Measurements from ENCODE around the gene STING1.
"Not testable (repeated sequence)": the region's sequence is repeated elsewhere in the genome, so short reads cannot be mapped to it uniquely, and the experiment has no call there.

The STING1 gene

DNA sequence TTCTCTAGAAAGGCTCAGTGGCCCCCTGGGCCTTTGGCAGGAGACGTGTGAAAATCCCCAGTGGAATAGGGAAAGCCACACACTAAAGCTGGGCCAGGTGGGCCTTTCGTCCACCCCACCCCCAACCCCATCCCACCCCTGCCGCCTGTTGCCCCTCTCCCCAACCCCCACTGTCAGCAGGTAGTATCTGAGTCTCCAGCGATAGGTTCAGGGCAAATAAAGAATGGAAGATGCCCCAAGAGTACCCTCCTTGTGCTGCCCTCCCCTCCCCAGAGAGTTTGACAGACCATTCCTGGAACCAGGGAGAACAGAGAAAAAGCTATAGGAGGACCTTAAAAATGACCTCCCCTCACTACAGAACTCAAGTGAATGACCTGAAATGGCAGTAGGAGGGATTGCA lies 41.9 kb upstream of the STING1 start:
- DNase-seq (ENCODE audit: low read depth), result no peak
- H3K4me3 ChIP-seq (replicated peaks; ENCODE audit: low read depth, low read length), result no peak overlapping the region
- TF ChIP-seq, protein P1, sequence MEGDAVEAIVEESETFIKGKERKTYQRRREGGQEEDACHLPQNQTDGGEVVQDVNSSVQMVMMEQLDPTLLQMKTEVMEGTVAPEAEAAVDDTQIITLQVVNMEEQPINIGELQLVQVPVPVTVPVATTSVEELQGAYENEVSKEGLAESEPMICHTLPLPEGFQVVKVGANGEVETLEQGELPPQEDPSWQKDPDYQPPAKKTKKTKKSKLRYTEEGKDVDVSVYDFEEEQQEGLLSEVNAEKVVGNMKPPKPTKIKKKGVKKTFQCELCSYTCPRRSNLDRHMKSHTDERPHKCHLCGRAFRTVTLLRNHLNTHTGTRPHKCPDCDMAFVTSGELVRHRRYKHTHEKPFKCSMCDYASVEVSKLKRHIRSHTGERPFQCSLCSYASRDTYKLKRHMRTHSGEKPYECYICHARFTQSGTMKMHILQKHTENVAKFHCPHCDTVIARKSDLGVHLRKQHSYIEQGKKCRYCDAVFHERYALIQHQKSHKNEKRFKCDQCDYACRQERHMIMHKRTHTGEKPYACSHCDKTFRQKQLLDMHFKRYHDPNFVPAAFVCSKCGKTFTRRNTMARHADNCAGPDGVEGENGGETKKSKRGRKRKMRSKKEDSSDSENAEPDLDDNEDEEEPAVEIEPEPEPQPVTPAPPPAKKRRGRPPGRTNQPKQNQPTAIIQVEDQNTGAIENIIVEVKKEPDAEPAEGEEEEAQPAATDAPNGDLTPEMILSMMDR (IDR thresholded peaks at IDR 0.05; ENCODE audit: low read length, missing control alignments), result no peak

DNA sequence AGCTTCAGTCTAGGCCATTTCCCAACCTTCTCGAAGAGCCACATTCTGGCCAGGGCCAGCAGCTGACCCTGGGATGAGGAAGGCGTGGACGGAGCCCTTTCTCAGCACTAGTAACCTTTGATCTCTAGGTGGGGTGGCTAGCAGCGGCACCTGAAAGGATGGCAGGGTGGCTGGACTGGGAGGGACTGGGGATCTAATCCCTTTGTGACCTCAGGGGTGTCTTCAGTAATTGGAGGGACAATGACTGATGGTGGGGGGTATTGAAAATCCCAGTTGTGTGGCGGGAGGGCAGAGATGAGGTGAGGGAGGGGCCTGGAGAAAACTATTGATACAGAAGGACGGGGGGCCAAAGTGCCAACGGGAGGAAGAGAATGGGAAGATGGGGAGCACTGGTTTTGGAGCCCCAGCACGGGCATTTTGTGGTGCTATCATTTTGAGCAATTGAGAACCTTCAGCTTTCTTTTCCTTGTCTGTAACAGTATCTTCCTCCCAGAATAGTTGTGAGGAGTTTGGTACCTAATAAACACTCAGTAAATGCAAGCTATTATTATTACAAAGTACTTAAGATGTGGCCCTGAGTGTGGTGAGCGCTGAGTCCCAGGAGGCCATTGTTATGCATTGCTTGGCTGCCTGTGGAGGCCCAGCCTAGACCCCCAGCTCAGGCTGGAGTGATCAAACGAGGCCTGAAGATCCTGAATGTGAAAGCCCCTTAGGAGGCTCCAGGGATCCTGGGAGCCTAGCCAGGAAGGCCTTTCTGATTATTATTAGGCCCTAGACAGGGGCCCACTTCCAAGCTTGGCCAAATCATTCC lies 41.3 kb upstream of the STING1 start:
- no peak for DNase-seq (ENCODE audit: low read depth)

DNA sequence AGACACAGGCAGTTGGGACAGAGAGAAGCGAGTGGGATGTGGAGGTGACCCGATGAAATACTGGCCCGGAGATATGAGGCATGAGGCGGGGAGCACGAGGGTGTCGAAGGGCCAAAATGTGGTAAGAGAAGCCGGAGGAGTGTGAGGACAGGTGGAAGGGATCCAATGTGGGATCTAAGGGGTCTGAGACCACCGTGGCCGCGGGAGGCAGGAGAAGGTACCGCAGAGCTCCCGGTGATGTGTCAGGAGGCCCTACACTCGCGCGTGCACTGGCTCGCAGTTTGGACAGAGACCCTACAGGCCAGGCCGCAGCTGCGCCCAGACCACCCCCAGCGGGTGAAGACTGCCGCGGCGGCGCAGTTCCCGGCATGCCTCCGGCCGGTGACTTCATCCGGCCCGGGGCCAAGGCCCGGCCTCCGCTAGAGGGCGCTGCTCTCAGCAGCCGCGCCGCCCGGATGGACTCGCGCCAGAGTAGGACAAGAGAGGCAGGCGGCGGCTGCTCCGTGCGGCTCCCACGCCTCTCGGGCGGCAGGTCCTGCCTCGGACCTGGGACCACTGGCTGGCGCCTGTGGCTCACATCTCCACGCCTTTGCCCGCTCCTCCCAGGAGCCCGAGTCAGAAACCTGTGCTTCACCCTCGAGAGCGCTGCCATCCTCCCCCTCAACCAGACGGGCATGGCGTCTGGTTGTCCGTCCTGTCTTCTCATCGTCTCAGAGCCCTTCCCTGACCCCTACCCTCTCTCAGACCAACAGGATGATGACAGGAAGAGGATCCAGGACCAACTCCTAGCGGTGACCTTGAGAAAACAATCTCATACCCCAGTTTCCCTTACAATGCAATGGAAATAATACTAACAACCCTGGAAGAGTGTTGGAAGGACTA lies 35.4 kb upstream of the STING1 start:
- DNase-seq (ENCODE audit: low read depth), result peak; percentile 86
- H3K4me3 ChIP-seq (replicated peaks; ENCODE audit: low read depth, low read length), result peak overlapping the region; percentile 53
- TF ChIP-seq, protein P1 (IDR thresholded peaks at IDR 0.05; ENCODE audit: low read length, missing control alignments), result peak; percentile 61

More for the DNA sequence above, 41.3 kb upstream of the STING1 start:
- no peak overlapping the region for H3K4me3 ChIP-seq (replicated peaks; ENCODE audit: low read depth, low read length)
- TF ChIP-seq, protein P1 (IDR thresholded peaks at IDR 0.05; ENCODE audit: low read length, missing control alignments), result no peak

DNA sequence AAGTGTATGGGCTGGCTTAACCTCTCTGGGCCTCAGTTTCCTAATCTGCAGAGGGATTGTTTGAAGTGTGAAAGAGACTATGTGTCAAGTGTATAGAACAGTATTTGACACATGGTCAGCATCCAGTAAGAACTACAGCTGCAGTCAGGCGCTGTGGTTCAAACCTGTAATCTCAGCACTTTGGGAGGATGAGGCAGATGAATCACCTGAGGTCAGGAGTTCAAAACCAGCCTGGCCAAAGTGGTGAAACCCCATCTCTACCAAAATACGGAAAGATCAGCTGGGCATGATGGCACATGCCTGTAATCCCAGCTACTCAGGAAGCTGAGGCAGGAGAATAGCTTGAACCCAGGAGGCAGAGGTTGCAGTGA lies 31.9 kb upstream of the STING1 start:
- TF ChIP-seq, protein P1 (IDR thresholded peaks at IDR 0.05; ENCODE audit: low read length, missing control alignments), result no peak
- no peak for DNase-seq (ENCODE audit: low read depth)
- H3K4me3 ChIP-seq (replicated peaks; ENCODE audit: low read depth, low read length), result no peak overlapping the region

DNA sequence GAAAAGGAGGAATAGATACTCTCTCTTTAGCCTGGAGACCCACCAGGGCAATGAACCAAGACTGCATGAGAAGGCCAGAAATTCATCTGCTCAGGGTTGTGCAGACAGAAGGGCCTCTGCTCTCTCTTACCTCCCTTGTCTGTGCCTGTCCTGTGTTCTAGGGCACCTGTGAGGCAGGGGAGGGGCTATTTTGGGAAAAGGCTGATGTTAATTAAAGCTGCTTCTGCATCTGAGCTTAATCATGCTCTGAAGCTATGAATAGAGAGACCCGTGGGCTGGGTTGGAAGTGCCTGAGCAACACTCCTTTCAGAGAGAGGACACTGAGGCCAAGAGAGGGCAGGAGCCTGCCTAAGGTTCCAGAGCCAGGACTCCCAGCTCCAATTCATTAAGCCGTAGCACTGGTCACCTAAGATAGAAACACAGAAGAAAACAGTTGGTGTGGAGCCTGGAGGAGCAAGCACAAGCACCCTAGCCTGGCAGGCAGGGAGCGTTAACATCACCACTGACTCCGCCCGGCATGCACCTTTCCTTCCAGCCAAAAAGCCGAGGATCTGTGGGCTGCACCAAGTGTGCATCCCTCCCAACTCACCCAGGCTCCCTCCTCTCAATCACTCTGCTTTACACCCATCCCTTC lies 31.4 kb upstream of the STING1 start:
- DNase-seq (ENCODE audit: low read depth), result no peak
- H3K4me3 ChIP-seq (replicated peaks; ENCODE audit: low read depth, low read length), result no peak overlapping the region
- TF ChIP-seq, protein P1 (IDR thresholded peaks at IDR 0.05; ENCODE audit: low read length, missing control alignments), result no peak

DNA sequence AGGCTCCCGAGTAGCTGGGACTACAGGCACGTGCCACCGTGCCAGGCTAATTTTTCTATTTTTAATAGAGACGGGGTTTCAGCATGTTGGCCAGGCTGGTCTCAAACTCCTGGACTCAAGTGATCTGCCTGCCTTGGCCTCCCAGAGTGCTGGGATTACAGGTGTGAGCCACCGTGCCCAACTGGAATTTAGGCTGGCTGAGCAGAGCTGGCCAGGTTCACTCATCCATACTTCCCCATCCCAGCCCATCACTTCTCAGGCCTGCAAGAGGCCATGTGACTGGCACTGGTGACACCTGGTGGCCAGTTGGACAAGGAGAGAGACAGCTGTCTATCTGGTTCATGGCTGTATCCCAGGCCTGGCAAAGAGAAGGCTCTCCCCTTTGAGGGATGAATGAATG lies 30.9 kb upstream of the STING1 start:
- TF ChIP-seq, protein P1 (IDR thresholded peaks at IDR 0.05; ENCODE audit: low read length, missing control alignments), result peak; percentile 75
- peak; percentile 84 for DNase-seq (ENCODE audit: low read depth)
- not testable (repeated sequence) for H3K4me3 ChIP-seq (replicated peaks; ENCODE audit: low read depth, low read length)
